ENCODE measurements around the gene RASA2. TPM values are rescaled to one million over a fixed set of nuclear protein-coding genes. Genes with fewer than 3 reads are reported as not detected.

RASA2 gene
- total and polyA plus RNA-seq, 2 of the 4 experiments (the other 2 are of a cell fraction): 6.1 to 14.0 TPM

GRCh38 chr3:141661229-141662196 lies 174.7 kb downstream of the RASA2 start:
- Histone ChIP-seq H2AFZ (replicated peaks; ENCODE audit: low read length, poor library complexity) (no peak overlapping the region), H3K36me3 (ENCODE audit: control insufficient read depth, insufficient read depth, low read length) (no peaks in the 10 kb centered on the region), H2BK15ac (ENCODE audit: low read depth, low read length) (no peak overlapping the region), H2BK20ac (ENCODE audit: low read depth, low read length) (no peak overlapping the region), H3K9me3 (ENCODE audit: control insufficient read depth, insufficient read depth, low read length) (no peaks in the 10 kb centered on the region), H4K91ac (ENCODE audit: insufficient read depth, low read depth, low read length) (no peak overlapping the region), H3K79me1 (ENCODE audit: low read depth in 1 of 2, low read length in 2 of 2) (no peaks in the 10 kb centered on the region; a peak in 1 of 4 replicates), H3K9me1 (ENCODE audit: insufficient read depth, low read length) (no peaks in the 10 kb centered on the region; the same call in 1 of the 2 replicates), H3K9ac (ENCODE audit: low read depth, low read length) (no peak overlapping the region), H2BK5ac (ENCODE audit: low read depth, low read length, poor library complexity, severe bottlenecking) (no peak overlapping the region), H2AK9ac (replicated peaks; ENCODE audit: low read depth, low read length, poor library complexity) (no peak overlapping the region), H3K14ac (replicated peaks; ENCODE audit: low read depth, low read length) (no peak overlapping the region), H3K4me2 (ENCODE audit: low read depth, low read length) (no peak overlapping the region), H4K5ac (ENCODE audit: low read depth, low read length) (no peak overlapping the region), H3K56ac (ENCODE audit: extremely low read depth, insufficient read depth, low read length) (no peak overlapping the region), H3K4ac (ENCODE audit: low read depth, low read length) (no peak overlapping the region), H4K20me1 (ENCODE audit: insufficient read depth, low read length) (no peaks in the 10 kb centered on the region), H3K27ac (ENCODE audit: insufficient read depth, low read length) (no peak overlapping the region), H3K4me1 (ENCODE audit: control insufficient read depth, insufficient read depth, low read length) (peaks cover 5% of the 10 kb centered on the region; the same call in 1 of the 2 replicates), H3K23ac (ENCODE audit: low read depth, low read length) (peak overlapping the region; percentile 54), H3K4me3 (ENCODE audit: insufficient read depth, low read depth, low read length) (no peak overlapping the region), H3K18ac (ENCODE audit: low read depth, low read length) (no peak overlapping the region), H2BK120ac (ENCODE audit: low read depth, low read length) (no peak overlapping the region), H2AK5ac (ENCODE audit: low read depth, low read length) (no peak overlapping the region), H3K27me3 (ENCODE audit: control insufficient read depth, insufficient read depth, low read length) (no peaks in the 10 kb centered on the region), H4K8ac (ENCODE audit: low read depth in 2 of 2, low read length in 2 of 2) (no peak overlapping the region)
- TF ChIP-seq RCOR1 (IDR thresholded peaks at IDR 0.05; ENCODE audit: insufficient replicate concordance, low read length): no peak
- TF ChIP-seq MAFK (IDR thresholded peaks at IDR 0.05; ENCODE audit: low read depth, low read length): no peak
- TF ChIP-seq MXI1 (IDR thresholded peaks at IDR 0.05; ENCODE audit: borderline replicate concordance, low read depth, low read length): no peak
- TF ChIP-seq USF2 (IDR thresholded peaks at IDR 0.05; ENCODE audit: low read depth, low read length): no peak
- no TSS peak for BruUV-seq (replicated peaks)
- in situ Hi-C loops (cut with MboI; ENCODE audit: low sequenced_read_pairs) (no loop called here), intact Hi-C loops (cut with micrococcal nuclease) (no loop called here), dilution Hi-C loops (cut with HindIII; ENCODE audit: low sequenced_read_pairs, unreplicated experiment) (no loop called here)
- ChIA-PET POLR2A (ENCODE audit: unreplicated experiment) (no interaction called here), CTCF (no interaction called here)
- WGBS, 2 experiments (ENCODE audit: extremely low coverage in 2 of 2, insufficient read length in 1 of 2): 92% methylated on average over 2 of the region's 11 CpGs; no CpG with 5 or more reads in 1 of the 2 experiments
- DNase-seq (no peak), ATAC-seq (ENCODE audit: low read depth) (no peak)
